IMR-90 (cell line): ENCODE measurements around the gene COL9A3. TPM values are rescaled to one million over a fixed set of nuclear protein-coding genes. Genes with fewer than 3 reads are reported as not detected.

ENCODE experiments used
- ATAC-seq: fragments of 200-7000 bp; cut with Tn5 transposase; 2 replicates; pipeline ENCODE4 v1.9.1; 2020; ENCODE audit warnings: low read depth, mild to moderate bottlenecking, moderate library complexity
- BruUV-seq: library from RNA; stranded (reverse); fragments of 400-500 nt; replicated peaks from 2 replicates; lab custom pipeline; 2021; lab: Mats Ljungman, UMichigan
- CTCF ChIA-PET: fragments of 300-600 bp; formaldehyde crosslinking; extraction: SDS; loops from one replicate; lab custom pipeline; 2021; ENCODE audit warnings: antibody characterized with exemption; lab: Yijun Ruan, JAX
- POLR2A ChIA-PET: fragments of 300-600 bp; sonication (Branson Sonifier 250); formaldehyde crosslinking; loops from one replicate; lab custom pipeline; 2022; ENCODE audit warnings: antibody characterized with exemption; ENCODE audit not compliant: unreplicated experiment; lab: Charles Lee
- DNase-seq: peaks from one replicate; pipeline ENCODE4 v3.0.0; 2013
- H2AFZ ChIP-seq: replicated peaks from 2 replicates; pipeline ENCODE3; 2013; ENCODE audit warnings: low read length, mild to moderate bottlenecking; ENCODE audit not compliant: poor library complexity
- H2AK5ac ChIP-seq: 2 replicates; pipeline ENCODE4 v1.6.1; 2013; ENCODE audit warnings: low read depth, low read length, inconsistent platforms
- H2AK9ac ChIP-seq: replicated peaks from 2 replicates; pipeline ENCODE3; 2013; ENCODE audit warnings: mild to moderate bottlenecking, low read depth, low read length, moderate library complexity; ENCODE audit not compliant: poor library complexity
- H2BK120ac ChIP-seq: 2 replicates; pipeline ENCODE4 v1.6.1; 2013; ENCODE audit warnings: low read depth, low read length, inconsistent platforms
- H2BK15ac ChIP-seq: 3 replicates; pipeline ENCODE4 v1.6.1; 2013; ENCODE audit warnings: low read depth, low read length, inconsistent platforms
- H2BK20ac ChIP-seq: 2 replicates; pipeline ENCODE4 v1.6.1; 2013; ENCODE audit warnings: low read depth, mild to moderate bottlenecking, inconsistent platforms, low read length, moderate library complexity
- H2BK5ac ChIP-seq: 2 replicates; pipeline ENCODE4 v1.6.1; 2013; ENCODE audit warnings: mild to moderate bottlenecking, low read depth, low read length, inconsistent platforms; ENCODE audit not compliant: poor library complexity, severe bottlenecking
- H3K14ac ChIP-seq: replicated peaks from 2 replicates; pipeline ENCODE4 v1.6.1; 2013; ENCODE audit warnings: low read depth, low read length, inconsistent platforms
- H3K18ac ChIP-seq: 2 replicates; pipeline ENCODE4 v1.6.1; 2013; ENCODE audit warnings: low read depth, low read length, control low read depth
- H3K23ac ChIP-seq: 2 replicates; pipeline ENCODE4 v1.6.1; 2013; ENCODE audit warnings: low read depth, low read length, inconsistent platforms
- H3K27ac ChIP-seq: 2 replicates; pipeline ENCODE4 v1.5.1; 2013; ENCODE audit warnings: mild to moderate bottlenecking, control low read depth, low read length; ENCODE audit not compliant: insufficient read depth
- H3K27me3 ChIP-seq: 2 replicates; pipeline ENCODE4 v1.6.1; 2013; ENCODE audit warnings: low read length; ENCODE audit not compliant: control insufficient read depth, insufficient read depth
- H3K36me3 ChIP-seq: 2 replicates; pipeline ENCODE4 v1.6.1; 2013; ENCODE audit warnings: low read length, mixed read lengths; ENCODE audit not compliant: control insufficient read depth, insufficient read depth
- H3K4ac ChIP-seq: 2 replicates; pipeline ENCODE4 v1.6.1; 2013; ENCODE audit warnings: low read depth, low read length, inconsistent platforms
- H3K4me1 ChIP-seq: 2 replicates; pipeline ENCODE4 v1.6.1; 2013; ENCODE audit warnings: low read length, mixed read lengths; ENCODE audit not compliant: control insufficient read depth, insufficient read depth
- H3K4me2 ChIP-seq: 2 replicates; pipeline ENCODE4 v1.6.1; 2013; ENCODE audit warnings: low read depth, mild to moderate bottlenecking, control low read depth, low read length, moderate library complexity
- H3K4me3 ChIP-seq: 2 replicates; pipeline ENCODE4 v1.5.1; 2013; ENCODE audit warnings: low read depth, mild to moderate bottlenecking, control low read depth, low read length, moderate library complexity; ENCODE audit not compliant: insufficient read depth
- H3K56ac ChIP-seq: 2 replicates; pipeline ENCODE4 v1.6.1; 2013; ENCODE audit warnings: low read length, inconsistent platforms; ENCODE audit not compliant: insufficient read depth; ENCODE audit errors: extremely low read depth
- H3K79me1 ChIP-seq, 2 experiments: 2 replicates each; pipeline ENCODE4 v1.6.1; 2013; ENCODE audit warnings: low read length in 2 of 2, inconsistent platforms in 1 of 2, low read depth in 1 of 2
- H3K9ac ChIP-seq: 2 replicates; pipeline ENCODE4 v1.6.1; 2013; ENCODE audit warnings: low read depth, low read length, control low read depth
- H3K9me1 ChIP-seq: 2 replicates; pipeline ENCODE4 v1.6.1; 2013; ENCODE audit warnings: low read length, inconsistent platforms; ENCODE audit not compliant: insufficient read depth
- H3K9me3 ChIP-seq: 2 replicates; pipeline ENCODE4 v1.6.1; 2013; ENCODE audit warnings: low read length; ENCODE audit not compliant: control insufficient read depth, insufficient read depth
- H4K20me1 ChIP-seq: 2 replicates; pipeline ENCODE4 v1.6.1; 2013; ENCODE audit warnings: low read length, inconsistent platforms; ENCODE audit not compliant: insufficient read depth
- H4K5ac ChIP-seq: 2 replicates; pipeline ENCODE4 v1.6.1; 2013; ENCODE audit warnings: mild to moderate bottlenecking, low read depth, low read length, control low read depth
- H4K8ac ChIP-seq, 2 experiments: 2 replicates each; pipeline ENCODE4 v1.6.1; 2013; ENCODE audit warnings: low read depth in 2 of 2, low read length in 2 of 2, control low read depth in 1 of 2, inconsistent platforms in 1 of 2
- H4K91ac ChIP-seq: 2 replicates; pipeline ENCODE4 v1.6.1; 2013; ENCODE audit warnings: low read depth, low read length, inconsistent platforms; ENCODE audit not compliant: insufficient read depth
- CEBPB ChIP-seq: IDR thresholded peaks from 2 replicates; pipeline ENCODE4 v1.6.1; 2012; ENCODE audit warnings: low read depth, low read length, improper control_type of control experiment
- CHD1 ChIP-seq: IDR thresholded peaks from 2 replicates; pipeline ENCODE4 v1.6.1; 2012; ENCODE audit warnings: low read depth, low read length, improper control_type of control experiment
- POLR2A ChIP-seq: IDR thresholded peaks from 2 replicates; pipeline ENCODE4 v1.6.1; 2012; ENCODE audit warnings: mild to moderate bottlenecking, low read depth, low read length
- RFX5 ChIP-seq: IDR thresholded peaks from 2 replicates; pipeline ENCODE4 v1.8.0; 2012; ENCODE audit warnings: low read depth, mild to moderate bottlenecking, low read length, moderate library complexity
- WGBS, 2 experiments: methylation state at CpG; one replicate each; pipeline versions ENCODE4 v1.1.5 to v1.1.7; 2013; ENCODE audit warnings: missing lambda C conversion rate in 2 of 2; ENCODE audit not compliant: insufficient read length in 1 of 2; ENCODE audit errors: extremely low coverage in 2 of 2; 5-methylcytosine and 5-hydroxymethylcytosine counted together
- dilution Hi-C: fragments of 300-500 bp; cut with HindIII; formaldehyde crosslinking; loops from one replicate; pipeline ENCODE4 v1.14.3; 2018; ENCODE audit warnings: low sequenced_read_pairs; ENCODE audit not compliant: unreplicated experiment
- in situ Hi-C: fragments of 300-500 bp; cut with MboI; formaldehyde crosslinking; loops from 3 replicates; pipeline ENCODE4 v1.14.3; 2019; ENCODE audit warnings: low sequenced_read_pairs, inconsistent platforms, mixed read lengths
- intact Hi-C: fragments of 100-400 bp; cut with micrococcal nuclease; formaldehyde crosslinking; loops from 2 replicates; pipeline ENCODE4 v1.10.0; 2022
- polyA plus RNA-seq, 3 experiments: library from polyadenylated mRNA; depleted of rRNA; stranded (reverse); fragments of >200 nt; gene quantifications; 2 replicates each; pipeline ENCODE4 v1.2.3, GENCODE V29; 2012; ENCODE audit warnings: low replicate concordance in 1 of 3
- total RNA-seq: library from RNA; depleted of rRNA; stranded (reverse); fragments of >200 nt; gene quantifications from 2 replicates; pipeline ENCODE4 v1.2.3, GENCODE V29; 2012
- TF ChIP-seq, protein P1 (sequence below): conservative IDR thresholded peaks from 2 replicates; pipeline ENCODE4 v1.5.1; 2012; ENCODE audit warnings: mild to moderate bottlenecking, low read depth, low read length, improper control_type of control experiment

The COL9A3 gene
- total and polyA plus RNA-seq, 2 of the 4 experiments (the other 2 are of a cell fraction) = 0.36 to 1.4 TPM

- H3K36me3 ChIP-seq = no peaks in the 10 kb centered on the region
Observed at GRCh38 chr20:62772990-62773844, 43.6 kb upstream of the COL9A3 start.

More at GRCh38 chr20:62772990-62773844, 43.6 kb upstream of the COL9A3 start:
- no peaks in the 10 kb centered on the region for H4K20me1 ChIP-seq
- H2AK5ac ChIP-seq = no peak overlapping the region
- H3K14ac ChIP-seq = no peak overlapping the region
- no peaks in the 10 kb centered on the region for H3K9me3 ChIP-seq
- in situ Hi-C loops = no loop called here
- no peak overlapping the region for H4K91ac ChIP-seq
- intact Hi-C loops = no loop called here
- no peak overlapping the region for H3K4me3 ChIP-seq
- peaks cover 4% of the 10 kb centered on the region; the same call in 1 of the 2 replicates for H3K27me3 ChIP-seq
- H3K4me2 ChIP-seq = no peak overlapping the region
- BruUV-seq = no TSS peak
- no peak overlapping the region for H3K27ac ChIP-seq
- H3K18ac ChIP-seq = no peak overlapping the region
- no peak overlapping the region for H3K56ac ChIP-seq
- no peak overlapping the region for H2AK9ac ChIP-seq
- peaks cover 11% of the 10 kb centered on the region for H3K4me1 ChIP-seq
- H2BK20ac ChIP-seq = no peak overlapping the region
- ChIA-PET POLR2A (no interaction called here), CTCF (no interaction called here)
- dilution Hi-C loops = no loop called here
- H3K4ac ChIP-seq = no peak overlapping the region
- TF ChIP-seq POLR2A (no peak), RFX5 (no peak), CHD1 (no peak), CEBPB (no peak)
- TF ChIP-seq, protein P1, sequence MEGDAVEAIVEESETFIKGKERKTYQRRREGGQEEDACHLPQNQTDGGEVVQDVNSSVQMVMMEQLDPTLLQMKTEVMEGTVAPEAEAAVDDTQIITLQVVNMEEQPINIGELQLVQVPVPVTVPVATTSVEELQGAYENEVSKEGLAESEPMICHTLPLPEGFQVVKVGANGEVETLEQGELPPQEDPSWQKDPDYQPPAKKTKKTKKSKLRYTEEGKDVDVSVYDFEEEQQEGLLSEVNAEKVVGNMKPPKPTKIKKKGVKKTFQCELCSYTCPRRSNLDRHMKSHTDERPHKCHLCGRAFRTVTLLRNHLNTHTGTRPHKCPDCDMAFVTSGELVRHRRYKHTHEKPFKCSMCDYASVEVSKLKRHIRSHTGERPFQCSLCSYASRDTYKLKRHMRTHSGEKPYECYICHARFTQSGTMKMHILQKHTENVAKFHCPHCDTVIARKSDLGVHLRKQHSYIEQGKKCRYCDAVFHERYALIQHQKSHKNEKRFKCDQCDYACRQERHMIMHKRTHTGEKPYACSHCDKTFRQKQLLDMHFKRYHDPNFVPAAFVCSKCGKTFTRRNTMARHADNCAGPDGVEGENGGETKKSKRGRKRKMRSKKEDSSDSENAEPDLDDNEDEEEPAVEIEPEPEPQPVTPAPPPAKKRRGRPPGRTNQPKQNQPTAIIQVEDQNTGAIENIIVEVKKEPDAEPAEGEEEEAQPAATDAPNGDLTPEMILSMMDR = no peak
- ATAC-seq (peak; percentile 48; the same call in 1 of the 2 replicates), DNase-seq (peak; percentile 19)
- peak overlapping the region; percentile 56 for H3K23ac ChIP-seq
- H3K79me1 ChIP-seq = no peaks in the 10 kb centered on the region
- no peak overlapping the region for H2BK15ac ChIP-seq
- no peak overlapping the region for H2BK5ac ChIP-seq
- H2AFZ ChIP-seq = peak overlapping the region; percentile 66
- peaks cover 4% of the 10 kb centered on the region for H3K9me1 ChIP-seq
- H3K9ac ChIP-seq = no peak overlapping the region
- 20% methylated on average over 10 of the region's 19 CpGs; no CpG with 5 or more reads in 1 of the 2 experiments for WGBS, 2 experiments
- H2BK120ac ChIP-seq = no peak overlapping the region
- no peak overlapping the region for H4K5ac ChIP-seq
- H4K8ac ChIP-seq = no peak overlapping the region
